ENCODE measurements around the gene OR4C12.
"Not testable (repeated sequence)": the region's sequence is repeated elsewhere in the genome, so short reads cannot be mapped to it uniquely, and the experiment has no call there.

GRCh38 chr11:49948701-49949100 lies 33.6 kb downstream of the OR4C12 start:
- TF ChIP-seq CTCF, POLR2A (IDR thresholded peaks at IDR 0.05): not testable (repeated sequence)
